RWPE1 (cell line): ENCODE results near the gene LILRB2.
"Not testable (repeated sequence)": the region's sequence is repeated elsewhere in the genome, so short reads cannot be mapped to it uniquely, and the experiment has no call there.

ENCODE experiments used
- CTCF ChIA-PET: fragments of 350-600 bp; sonication (Branson Sonifier 250); formaldehyde crosslinking; extraction: SDS; loops from one replicate; lab custom pipeline; 2021; lab: Yijun Ruan, JAX
- POLR2A ChIA-PET: fragments of 400-600 bp; formaldehyde crosslinking; extraction: SDS; loops from one replicate; lab custom pipeline; 2020; ENCODE audit warnings: antibody characterized with exemption; ENCODE audit not compliant: low non-redundant PET; lab: Yijun Ruan, JAX
- DNase-seq: peaks from one replicate; pipeline ENCODE4 v3.0.0; 2012; ENCODE audit warnings: low spot score
- H3K27ac ChIP-seq: fragments of 450-650 bp; 2 replicates; pipeline ENCODE4 v1.5.1; 2017
- TF ChIP-seq, protein P1 (sequence below): fragments of 450-650 bp; conservative IDR thresholded peaks from 2 replicates; pipeline ENCODE4 v1.5.1; 2017; ENCODE audit warnings: low read depth, mild to moderate bottlenecking

The LILRB2 gene

DNA sequence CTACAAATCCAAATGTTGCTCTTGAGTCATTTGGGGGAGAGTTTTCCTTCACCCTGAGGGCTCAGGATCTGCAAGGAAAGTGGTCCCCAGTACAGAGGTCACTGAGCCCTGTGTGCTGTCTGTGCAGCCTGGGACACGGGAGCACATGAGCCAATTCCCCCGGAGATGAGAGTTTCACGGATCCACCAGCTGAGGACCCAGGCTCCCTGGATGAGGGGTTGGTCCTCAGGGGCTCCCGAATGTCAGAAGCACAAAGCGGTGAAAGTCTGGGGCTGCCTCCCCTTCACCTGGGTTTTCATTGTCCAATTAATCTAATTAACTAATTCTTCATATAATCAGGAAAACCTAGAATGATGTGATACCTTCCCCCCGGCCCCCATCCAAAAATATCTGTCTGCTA, 13.6 kb upstream of the LILRB2 start:
- no peak overlapping the region for H3K27ac ChIP-seq
- TF ChIP-seq, protein P1, sequence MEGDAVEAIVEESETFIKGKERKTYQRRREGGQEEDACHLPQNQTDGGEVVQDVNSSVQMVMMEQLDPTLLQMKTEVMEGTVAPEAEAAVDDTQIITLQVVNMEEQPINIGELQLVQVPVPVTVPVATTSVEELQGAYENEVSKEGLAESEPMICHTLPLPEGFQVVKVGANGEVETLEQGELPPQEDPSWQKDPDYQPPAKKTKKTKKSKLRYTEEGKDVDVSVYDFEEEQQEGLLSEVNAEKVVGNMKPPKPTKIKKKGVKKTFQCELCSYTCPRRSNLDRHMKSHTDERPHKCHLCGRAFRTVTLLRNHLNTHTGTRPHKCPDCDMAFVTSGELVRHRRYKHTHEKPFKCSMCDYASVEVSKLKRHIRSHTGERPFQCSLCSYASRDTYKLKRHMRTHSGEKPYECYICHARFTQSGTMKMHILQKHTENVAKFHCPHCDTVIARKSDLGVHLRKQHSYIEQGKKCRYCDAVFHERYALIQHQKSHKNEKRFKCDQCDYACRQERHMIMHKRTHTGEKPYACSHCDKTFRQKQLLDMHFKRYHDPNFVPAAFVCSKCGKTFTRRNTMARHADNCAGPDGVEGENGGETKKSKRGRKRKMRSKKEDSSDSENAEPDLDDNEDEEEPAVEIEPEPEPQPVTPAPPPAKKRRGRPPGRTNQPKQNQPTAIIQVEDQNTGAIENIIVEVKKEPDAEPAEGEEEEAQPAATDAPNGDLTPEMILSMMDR = no peak
- CTCF ChIA-PET = no interaction called here
- no peak for DNase-seq
- POLR2A ChIA-PET = no interaction called here

DNA sequence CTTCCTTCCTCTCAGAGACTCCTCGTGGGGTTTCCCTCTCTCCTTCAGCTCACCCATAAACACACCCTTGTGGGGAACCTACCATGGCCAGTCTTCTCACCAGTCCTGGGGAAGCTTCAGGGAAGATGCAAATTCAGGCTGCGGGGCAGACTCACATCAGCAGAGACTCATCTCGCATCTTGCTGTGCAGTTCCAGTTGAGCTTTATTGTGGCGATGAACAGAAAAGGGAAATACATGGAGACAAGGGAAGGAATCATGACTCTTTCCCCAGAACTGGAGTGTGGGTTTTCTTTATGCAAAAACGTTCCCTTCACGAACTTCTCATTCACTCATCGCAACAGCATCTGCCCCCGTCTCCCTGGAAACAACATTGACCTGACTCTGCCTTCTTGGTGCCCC, 8.2 kb upstream of the LILRB2 start:
- CTCF ChIA-PET, H3K27ac ChIP-seq, POLR2A ChIA-PET, DNase-seq: not testable (repeated sequence)

DNA sequence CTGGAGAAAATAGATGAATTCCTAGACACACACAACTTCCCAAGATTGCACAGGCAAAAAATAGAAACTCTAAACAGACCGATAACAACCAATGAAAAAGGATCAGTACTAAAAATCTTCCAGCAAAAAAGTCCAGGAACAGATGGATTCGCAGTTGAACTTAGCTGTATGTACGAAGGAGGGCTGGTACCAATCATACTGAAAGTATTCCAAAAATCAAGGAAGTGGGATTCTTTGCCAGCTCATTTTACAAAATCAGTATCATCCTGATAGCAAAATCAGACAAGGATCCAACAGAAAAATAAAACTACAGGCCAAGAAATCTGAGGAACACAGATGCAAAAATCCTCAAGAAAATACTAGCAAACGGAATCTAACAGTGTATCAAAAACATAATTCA, 6.5 kb upstream of the LILRB2 start:
- ChIA-PET POLR2A (no interaction called here), CTCF (no interaction called here)
- no peak overlapping the region for H3K27ac ChIP-seq
- DNase-seq = no peak
- TF ChIP-seq, protein P1 = no peak

DNA sequence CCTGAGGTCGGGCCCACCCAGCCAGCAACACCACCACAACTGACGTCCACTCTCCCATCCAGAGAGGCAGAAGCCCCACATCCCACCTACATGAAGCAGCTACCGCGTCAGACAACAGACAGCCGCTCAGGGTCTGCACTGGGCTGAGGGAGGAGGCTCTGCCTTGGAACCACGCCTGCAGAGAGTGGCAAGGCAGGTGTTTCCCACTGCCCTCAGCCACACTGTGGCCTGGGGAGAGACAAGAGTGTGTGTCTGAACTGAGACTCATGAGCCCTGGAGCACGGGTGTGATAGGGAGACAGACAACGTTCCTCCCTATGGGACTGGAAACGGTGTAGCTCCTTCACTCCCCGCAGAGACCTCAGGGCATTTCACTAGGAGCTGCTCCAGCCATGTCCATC, 5.4 kb upstream of the LILRB2 start:
- DNase-seq, POLR2A ChIA-PET, CTCF ChIA-PET, H3K27ac ChIP-seq: not testable (repeated sequence)

DNA sequence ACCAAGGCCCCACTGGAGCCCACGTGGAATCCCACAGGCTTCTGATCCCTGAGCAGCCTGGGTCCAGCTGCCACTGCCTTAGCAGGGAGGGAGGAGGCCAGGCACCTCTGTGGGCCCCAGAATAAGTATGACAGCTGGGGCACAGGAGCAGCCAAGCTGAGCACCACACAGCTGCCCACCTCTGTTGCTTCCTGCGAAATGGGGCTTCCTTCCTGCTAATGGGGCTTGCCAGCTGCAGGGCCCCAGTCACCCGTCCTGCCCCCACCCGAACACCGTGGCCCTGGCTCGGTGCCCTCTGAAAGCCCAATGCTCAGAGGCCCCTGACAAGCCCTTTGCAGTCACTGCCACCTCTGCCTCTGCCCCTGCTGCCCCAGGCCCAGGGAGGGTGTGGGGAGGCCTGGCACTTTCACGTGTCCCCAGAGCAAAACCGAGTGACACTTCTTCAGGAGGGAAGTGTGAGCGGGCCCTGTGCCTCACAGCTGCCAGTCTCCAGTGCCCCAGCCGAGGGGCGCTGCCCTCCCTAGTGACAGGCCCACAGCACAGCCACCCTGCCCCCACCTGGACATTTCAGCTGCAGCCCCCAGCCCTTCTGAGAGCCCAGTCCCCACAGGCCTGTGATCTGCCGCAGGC, 4.6 kb upstream of the LILRB2 start:
- H3K27ac ChIP-seq, CTCF ChIA-PET, DNase-seq, POLR2A ChIA-PET: not testable (repeated sequence)

DNA sequence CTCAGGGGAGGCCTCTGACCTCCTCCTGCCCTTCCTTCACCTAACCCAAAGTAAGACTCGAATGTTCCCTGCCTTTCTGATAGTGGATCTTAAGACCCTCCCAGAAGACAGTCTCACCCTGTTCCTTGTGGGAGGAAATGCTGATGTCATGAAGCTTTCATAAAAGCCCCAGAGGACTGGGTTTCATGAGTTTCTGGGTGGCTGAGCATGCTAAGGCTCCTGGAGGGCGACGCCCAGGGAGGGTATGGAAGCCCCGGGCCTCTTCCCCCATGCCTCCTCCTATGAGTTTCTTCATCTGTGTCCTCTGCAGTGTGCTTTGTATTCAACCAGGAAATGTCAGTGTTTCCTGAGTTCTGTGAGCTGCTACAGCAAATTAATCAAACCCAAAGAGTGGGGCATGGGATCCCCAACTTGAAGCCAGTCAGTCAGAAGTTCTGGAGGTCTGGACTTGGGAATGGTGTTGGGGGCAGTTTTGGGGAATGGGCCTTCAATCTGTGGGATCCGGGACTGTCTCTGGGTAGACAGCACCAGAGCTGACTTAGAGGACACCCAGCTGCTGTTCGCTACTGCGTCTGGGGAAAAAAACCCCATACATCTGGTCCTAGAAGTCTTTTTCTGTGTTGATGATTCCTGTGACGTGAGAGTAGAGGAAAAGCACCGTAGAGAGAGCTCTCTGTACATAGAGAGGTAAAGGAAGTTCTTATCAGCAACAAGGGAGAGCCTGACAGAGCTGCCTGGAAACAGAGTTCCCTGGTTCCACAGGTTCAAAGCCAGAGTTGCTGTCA, 2.0 kb upstream of the LILRB2 start:
- TF ChIP-seq, protein P1 = no peak
- ChIA-PET POLR2A (no interaction called here), CTCF (no interaction called here)
- no peak overlapping the region for H3K27ac ChIP-seq
- DNase-seq = no peak

DNA sequence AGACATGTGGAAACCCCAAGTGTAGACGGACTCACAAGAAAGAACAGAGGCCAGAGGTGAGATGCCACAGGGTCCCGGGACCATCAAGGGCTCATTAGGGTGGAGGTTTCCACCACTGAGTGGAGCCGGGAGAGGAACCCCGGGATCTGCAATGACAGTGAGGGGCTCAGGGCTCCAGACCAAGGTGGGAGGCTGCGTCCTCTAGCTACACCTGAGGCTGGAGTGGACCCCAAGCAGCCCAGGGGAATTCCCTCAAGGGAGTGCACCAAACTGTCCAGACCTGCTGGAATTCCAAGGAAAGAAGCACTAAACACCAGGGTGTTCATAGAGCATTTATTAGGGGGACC, 792 bp upstream of the LILRB2 start:
- CTCF ChIA-PET, DNase-seq, POLR2A ChIA-PET, H3K27ac ChIP-seq: not testable (repeated sequence)

DNA sequence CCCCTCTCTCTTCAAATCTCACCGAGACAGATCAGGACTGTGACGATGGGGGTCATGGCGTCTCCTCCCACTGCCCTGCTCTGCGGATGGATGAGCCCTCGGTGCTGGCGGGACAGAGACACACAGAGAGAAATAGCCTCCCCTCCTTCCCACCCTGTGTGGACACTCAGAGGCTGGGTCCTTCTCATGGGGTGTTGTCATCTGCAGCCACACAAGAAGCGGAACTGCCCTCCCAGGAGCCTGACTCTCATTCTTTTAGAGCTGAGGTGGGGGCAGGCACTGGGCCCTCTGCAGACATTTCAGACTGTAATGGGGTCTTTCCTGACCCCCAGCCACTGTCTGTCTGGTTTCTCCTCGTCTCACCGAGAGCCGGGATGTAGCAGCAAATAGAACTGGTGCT, 469 bp downstream of the LILRB2 start:
- H3K27ac ChIP-seq, POLR2A ChIA-PET, DNase-seq: not testable (repeated sequence)
- CTCF ChIA-PET = interaction anchor here (0.6 to 1.2 kb wide), 2 partner anchors 15 to 433 kb away, joined by 3 to 4 read pairs; no protein-coding TSS in a partner anchor

DNA sequence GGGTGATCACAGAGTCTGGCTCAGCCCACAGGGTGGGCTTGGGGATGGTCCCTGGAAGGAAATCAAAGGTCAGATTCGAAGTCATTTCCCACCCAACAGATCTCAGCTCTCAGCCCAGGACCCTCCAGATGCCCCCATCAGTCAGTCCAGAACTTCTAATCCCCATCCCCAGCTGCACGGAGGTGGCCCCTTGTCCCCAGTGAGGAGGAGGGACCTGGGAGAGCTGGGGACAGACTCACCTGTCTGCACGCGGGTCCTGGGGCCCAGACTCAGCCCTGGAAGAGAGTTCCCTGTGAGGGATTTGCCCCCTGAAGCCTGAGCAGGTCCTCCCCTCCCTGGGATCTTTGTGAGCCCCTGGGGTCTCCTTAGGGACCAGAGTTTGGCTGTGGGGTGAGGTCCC, 885 bp downstream of the LILRB2 start:
- DNase-seq, H3K27ac ChIP-seq, POLR2A ChIA-PET: not testable (repeated sequence)
- CTCF ChIA-PET = interaction anchor here (0.6 to 1.2 kb wide), 2 partner anchors 14 to 433 kb away, joined by 3 to 4 read pairs; no protein-coding TSS in a partner anchor
